Epithelial cell of alveolus of lung (primary cell): ENCODE results near the gene NAAA. TPM values are rescaled to one million over a fixed set of nuclear protein-coding genes. Genes with fewer than 3 reads are reported as not detected.

Experiments
- total RNA-seq: library from RNA; depleted of rRNA; stranded (reverse); fragments of >200 nt; gene quantifications from 2 replicates; pipeline ENCODE4 v1.2.1, GENCODE V29; 2015

NAAA gene
- total RNA-seq = 23.5 and 57.5 TPM in 2 replicates

DNA sequence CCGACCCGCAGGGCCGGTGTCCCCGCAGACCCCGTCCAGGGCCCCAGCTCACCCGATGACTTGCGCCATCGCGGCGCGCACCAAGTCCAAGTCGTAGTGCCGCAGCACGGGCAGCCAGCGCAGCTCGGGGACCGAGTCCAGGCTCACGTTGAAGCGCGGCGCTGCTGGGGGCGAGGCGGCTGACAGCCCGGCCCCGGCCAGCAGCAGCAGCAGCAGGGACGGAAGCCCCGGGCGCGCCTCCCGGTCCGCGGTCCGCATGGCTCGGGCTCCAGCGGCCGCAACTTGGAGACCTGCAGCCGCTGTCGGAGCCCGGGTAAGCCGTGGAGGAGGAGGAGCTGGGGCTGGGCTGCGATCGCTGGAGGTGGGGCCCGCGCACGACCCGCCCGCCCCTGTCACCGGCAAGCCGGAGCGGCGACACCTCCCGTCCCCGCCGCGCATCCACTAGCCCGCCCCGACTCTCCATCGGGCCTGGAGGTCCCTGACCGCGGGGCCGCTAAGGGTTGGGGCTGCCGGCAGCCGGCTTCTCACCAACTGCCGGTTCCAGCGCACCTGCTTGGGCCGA, at the start of gene NAAA:
NAAA (minus strand) TSS at position 322 of the 562 bp plus-strand sequence; CDS start at position 258, 64 bp downstream.

DNA sequence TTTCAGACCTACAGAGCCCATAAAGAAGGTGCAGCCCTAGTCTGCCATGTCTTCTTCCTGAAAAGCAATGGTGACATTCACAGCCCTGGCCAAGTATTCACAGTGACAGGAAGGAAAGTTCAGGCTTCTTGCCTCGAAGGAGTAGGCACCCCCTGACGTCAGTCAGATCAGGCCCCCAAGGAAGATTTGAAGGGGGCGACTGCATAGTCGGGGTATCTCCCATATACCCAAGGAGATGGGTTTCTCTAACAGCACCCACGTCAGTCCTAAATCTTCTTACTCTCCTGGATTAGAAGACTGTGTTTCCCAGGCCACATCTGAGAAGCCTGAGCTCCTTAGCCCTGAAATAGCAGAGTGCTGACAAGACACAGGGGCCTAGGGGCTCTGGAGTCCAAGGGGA, 38.5 kb downstream of the NAAA start, which contains the start of gene PPEF2:
PPEF2 (minus strand) TSS at position 101 of the 400 bp plus-strand sequence. CDS start 6,127 bp downstream, outside the sequence.

Other genes with a start within 250 kb of the NAAA start
- gene USO1, start 216.4 kb downstream of the NAAA start, total RNA-seq = 63.8 and 83.7 TPM in 2 replicates
- not detected in 2 replicates for gene PPEF2, start 38.6 kb downstream of the NAAA start, total RNA-seq
- gene SDAD1, start 49.9 kb upstream of the NAAA start, total RNA-seq = 16.0 and 26.2 TPM in 2 replicates
- not detected in 2 replicates for gene CXCL9, start 66.5 kb upstream of the NAAA start, total RNA-seq
- gene CXCL10, start 82.5 kb upstream of the NAAA start, total RNA-seq = 3.4 TPM in 1 of 2 replicates, not detected in the other
- gene CXCL11, start 95.1 kb upstream of the NAAA start, total RNA-seq = 1.0 TPM in 1 of 2 replicates, not detected in the other
- 1.0 TPM in 1 of 2 replicates, not detected in the other for gene ART3, start 133.7 kb upstream of the NAAA start, total RNA-seq
- gene NUP54, start 207.4 kb upstream of the NAAA start, total RNA-seq = 41.6 and 42.0 TPM in 2 replicates